Stromal cell of bone marrow (primary cell): ENCODE measurements around the gene NFIA.

Experiments
- DNase-seq: peaks from one replicate; pipeline ENCODE4 v3.0.0-alpha.2; 2012; ENCODE audit warnings: low read depth

Gene NFIA

GRCh38 chr1:61152469-61153105 lies 70.2 kb downstream of the NFIA start:
- no peak for DNase-seq

GRCh38 chr1:61156576-61157467 lies 74.5 kb downstream of the NFIA start:
- DNase-seq = no peak

- peak; percentile 79 for DNase-seq
Observed at GRCh38 chr1:61157468-61157987, 75.2 kb downstream of the NFIA start.

GRCh38 chr1:61158591-61158990 lies 76.2 kb downstream of the NFIA start:
- no peak for DNase-seq

GRCh38 chr1:61160526-61160925 lies 78.2 kb downstream of the NFIA start:
- DNase-seq = no peak

GRCh38 chr1:61162520-61163258 lies 80.3 kb downstream of the NFIA start:
- no peak for DNase-seq

- no peak for DNase-seq
Observed at GRCh38 chr1:61163355-61163754, 81.0 kb downstream of the NFIA start.

GRCh38 chr1:61165402-61165801 lies 83.0 kb downstream of the NFIA start:
- DNase-seq = no peak

- no peak for DNase-seq
Observed at GRCh38 chr1:61167309-61167708, 84.9 kb downstream of the NFIA start.

GRCh38 chr1:61169045-61169444 lies 86.7 kb downstream of the NFIA start:
- DNase-seq = no peak

- no peak for DNase-seq
Observed at GRCh38 chr1:61169634-61170033, 87.3 kb downstream of the NFIA start.

- DNase-seq = no peak
Observed at GRCh38 chr1:61170328-61171238, 88.2 kb downstream of the NFIA start.

GRCh38 chr1:61171346-61171745 lies 89.0 kb downstream of the NFIA start:
- no peak for DNase-seq

- no peak for DNase-seq
Observed at GRCh38 chr1:61171974-61172373, 89.6 kb downstream of the NFIA start.

- DNase-seq = no peak
Observed at GRCh38 chr1:61173118-61173517, 90.8 kb downstream of the NFIA start.

- no peak for DNase-seq
Observed at GRCh38 chr1:61174060-61174795, 91.9 kb downstream of the NFIA start.

- no peak for DNase-seq
Observed at GRCh38 chr1:61175976-61176375, 93.6 kb downstream of the NFIA start.

GRCh38 chr1:61181067-61182038 lies 99.0 kb downstream of the NFIA start:
- DNase-seq = no peak

GRCh38 chr1:61182049-61182448 lies 99.7 kb downstream of the NFIA start:
- DNase-seq = peak; percentile 31

GRCh38 chr1:61182480-61182879 lies 100.1 kb downstream of the NFIA start:
- DNase-seq = no peak
